Glutamatergic neuron (in vitro differentiated cells): ENCODE data around the gene CPNE1. TPM values are rescaled to one million over a fixed set of nuclear protein-coding genes. Genes with fewer than 3 reads are reported as not detected.
A peak's percentile ranks its signal among the peaks of the same experiment; 100 is the strongest.

Experiments
- DNase-seq: peaks from one replicate; pipeline ENCODE4 v3.0.0; 2022
- H3K27ac Mint-ChIP-seq: one replicate; pipeline ENCODE4 v1.8.0; 2020; ENCODE audit warnings: mild to moderate bottlenecking, mixed read lengths, inconsistent platforms; ENCODE audit not compliant: unreplicated experiment
- H3K27me3 Mint-ChIP-seq: one replicate; pipeline ENCODE4 v1.8.0; 2020; ENCODE audit warnings: mild to moderate bottlenecking, moderate library complexity, mixed read lengths, inconsistent platforms; ENCODE audit not compliant: unreplicated experiment
- H3K36me3 Mint-ChIP-seq: one replicate; pipeline ENCODE4 v1.8.0; 2020; ENCODE audit warnings: mild to moderate bottlenecking, mixed read lengths, inconsistent platforms; ENCODE audit not compliant: unreplicated experiment
- H3K4me1 Mint-ChIP-seq: one replicate; pipeline ENCODE4 v1.8.0; 2020; ENCODE audit warnings: mild to moderate bottlenecking, low read depth, mixed read lengths, inconsistent platforms; ENCODE audit not compliant: unreplicated experiment
- H3K4me3 Mint-ChIP-seq: one replicate; pipeline ENCODE4 v1.8.0; 2020; ENCODE audit warnings: mild to moderate bottlenecking, mixed read lengths, inconsistent platforms; ENCODE audit not compliant: unreplicated experiment
- H3K9me3 Mint-ChIP-seq: one replicate; pipeline ENCODE4 v1.8.0; 2020; ENCODE audit warnings: mild to moderate bottlenecking, moderate library complexity, mixed read lengths, inconsistent platforms; ENCODE audit not compliant: unreplicated experiment
- CTCF ChIP-seq: fragments of 200-600 bp; sonication (generic); IDR thresholded peaks from one replicate; pipeline ENCODE4 v1.5.0; 2021; ENCODE audit not compliant: partially characterized antibody, unreplicated experiment
- total RNA-seq: library from RNA; stranded (reverse); fragmentation: NEBNext Ultra II Directional; extraction: Animal tissue kit (Norgen Biotek cat#: 25700); gene quantifications from one replicate; pipeline ENCODE4 v1.2.1, GENCODE V29; 2021; ENCODE audit not compliant: unreplicated experiment

The CPNE1 gene
- total RNA-seq, 1 donor from 2014 or later = 327 TPM

GRCh38 chr20:35627121-35627520 lies 37.6 kb downstream of the CPNE1 start:
- Mint-ChIP-seq H3K27me3 (no peaks in the 10 kb centered on the region), H3K4me1 (no peaks in the 10 kb centered on the region), H3K4me3 (no peak overlapping the region), H3K36me3 (peaks cover 4% of the 10 kb centered on the region), H3K9me3 (no peaks in the 10 kb centered on the region), H3K27ac (no peak overlapping the region)
- DNase-seq = no peak
- no peak for TF ChIP-seq CTCF

GRCh38 chr20:35626386-35627001 lies 38.2 kb downstream of the CPNE1 start:
- H3K27me3 Mint-ChIP-seq = peaks cover 1% of the 10 kb centered on the region
- no peaks in the 10 kb centered on the region for H3K9me3 Mint-ChIP-seq
- H3K36me3 Mint-ChIP-seq = peaks cover 4% of the 10 kb centered on the region
- no peak for TF ChIP-seq CTCF
- no peak overlapping the region for H3K4me3 Mint-ChIP-seq
- no peaks in the 10 kb centered on the region for H3K4me1 Mint-ChIP-seq
- no peak for DNase-seq
- H3K27ac Mint-ChIP-seq = no peak overlapping the region

GRCh38 chr20:35625584-35626385 lies 38.9 kb downstream of the CPNE1 start:
- Mint-ChIP-seq H3K4me3 (no peak overlapping the region), H3K27me3 (peaks cover 1% of the 10 kb centered on the region), H3K4me1 (no peaks in the 10 kb centered on the region), H3K27ac (no peak overlapping the region), H3K9me3 (no peaks in the 10 kb centered on the region), H3K36me3 (peaks cover 4% of the 10 kb centered on the region)
- no peak for TF ChIP-seq CTCF
- no peak for DNase-seq

GRCh38 chr20:35621560-35621946 lies 43.1 kb downstream of the CPNE1 start:
- Mint-ChIP-seq H3K27ac (no peak overlapping the region), H3K36me3 (no peaks in the 10 kb centered on the region), H3K4me1 (peaks cover 7% of the 10 kb centered on the region), H3K4me3 (no peak overlapping the region), H3K9me3 (peaks cover 8% of the 10 kb centered on the region), H3K27me3 (peaks cover 7% of the 10 kb centered on the region)
- no peak for DNase-seq
- TF ChIP-seq CTCF = peak; percentile 22
